Cerebellar cortex (tissue), 1 donor: ENCODE results near the gene KIAA0232.
"Not testable (repeated sequence)": the region's sequence is repeated elsewhere in the genome, so short reads cannot be mapped to it uniquely, and the experiment has no call there.

ENCODE experiments used
- DNase-seq: peaks from one replicate; pipeline ENCODE4 v3.0.0-alpha.2; 2015; ENCODE audit warnings: low spot score

KIAA0232 gene

GRCh38 chr4:6754481-6755087, 27.9 kb upstream of the KIAA0232 start:
- no peak for DNase-seq

GRCh38 chr4:6755088-6755753, 27.3 kb upstream of the KIAA0232 start:
- no peak for DNase-seq

- DNase-seq, result not testable (repeated sequence)
These were observed 26.2 kb upstream of the KIAA0232 start for GRCh38 chr4:6756345-6756744.

DNA sequence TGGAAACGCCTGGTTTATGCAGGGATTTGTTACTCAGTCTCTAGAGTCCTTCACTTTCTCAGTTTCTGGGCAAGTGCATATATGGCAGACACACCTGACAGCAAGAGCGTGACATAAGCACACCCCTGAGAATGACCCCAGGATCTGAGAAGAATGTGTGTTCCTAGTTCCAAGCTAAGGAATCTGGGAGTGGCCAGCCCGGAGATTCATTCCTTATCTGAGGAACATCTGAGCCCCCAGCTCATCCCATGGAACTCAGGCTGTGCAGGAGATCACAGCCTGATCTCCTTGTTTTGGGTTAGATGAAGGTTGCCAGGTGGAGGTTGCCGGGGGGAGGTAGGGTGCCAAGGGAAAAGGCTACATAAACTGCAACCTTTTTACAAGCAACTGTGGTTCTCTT, 23.8 kb upstream of the KIAA0232 start:
- no peak for DNase-seq

- DNase-seq, result no peak
These were observed 21.7 kb upstream of the KIAA0232 start for GRCh38 chr4:6760865-6761264.

DNA sequence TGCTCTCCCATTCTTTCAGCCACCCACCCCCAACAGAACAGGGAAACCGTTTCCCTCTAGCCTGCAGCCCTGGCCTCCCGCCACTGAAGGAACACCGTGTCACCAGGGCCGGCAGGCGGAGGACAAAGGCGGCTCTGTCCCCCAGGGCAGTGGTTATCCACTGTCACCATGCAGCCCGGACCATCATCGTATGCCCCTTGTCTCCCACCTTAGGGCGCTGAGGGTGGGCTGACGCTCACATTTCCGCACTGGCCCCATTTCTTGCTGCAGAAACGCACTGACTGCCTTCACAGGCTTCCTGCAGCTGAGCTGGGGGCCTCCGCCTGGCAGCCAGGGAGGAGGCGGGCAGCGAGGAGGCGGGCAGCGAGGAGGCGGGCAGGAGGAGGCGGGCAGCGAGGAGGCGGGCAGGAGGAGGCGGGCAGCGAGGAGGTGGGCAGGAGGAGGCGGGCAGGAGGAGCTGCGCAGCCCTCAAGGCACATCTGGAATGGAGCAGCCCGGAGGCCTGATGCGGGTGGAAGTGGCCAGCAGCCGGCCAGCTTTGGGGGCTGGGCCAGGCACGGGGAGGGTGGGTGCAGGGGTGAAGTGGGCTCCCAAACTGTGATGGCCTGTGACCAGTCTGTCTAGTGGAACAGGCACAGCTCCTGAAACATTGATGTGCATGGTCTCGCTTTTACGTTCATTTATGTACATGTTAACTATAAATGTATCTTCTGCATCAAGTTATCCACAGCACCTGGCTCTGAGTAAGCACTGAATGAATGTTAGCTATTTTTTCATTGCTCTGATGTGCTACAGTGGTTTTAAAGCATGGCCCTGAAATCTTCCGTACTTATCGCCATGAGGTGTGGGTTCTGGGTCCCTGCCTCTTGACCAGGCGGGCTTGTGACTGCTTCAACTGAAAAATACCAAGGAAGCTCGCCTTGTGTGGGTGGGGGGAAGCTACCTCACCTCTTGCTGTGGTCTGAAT, 20.6 kb upstream of the KIAA0232 start:
- DNase-seq, result no peak

- peak; percentile 25 for DNase-seq
These were observed 19.1 kb upstream of the KIAA0232 start for GRCh38 chr4:6763330-6763851.

- DNase-seq, result no peak
These were observed 17.4 kb upstream of the KIAA0232 start for GRCh38 chr4:6764976-6765620.

DNA sequence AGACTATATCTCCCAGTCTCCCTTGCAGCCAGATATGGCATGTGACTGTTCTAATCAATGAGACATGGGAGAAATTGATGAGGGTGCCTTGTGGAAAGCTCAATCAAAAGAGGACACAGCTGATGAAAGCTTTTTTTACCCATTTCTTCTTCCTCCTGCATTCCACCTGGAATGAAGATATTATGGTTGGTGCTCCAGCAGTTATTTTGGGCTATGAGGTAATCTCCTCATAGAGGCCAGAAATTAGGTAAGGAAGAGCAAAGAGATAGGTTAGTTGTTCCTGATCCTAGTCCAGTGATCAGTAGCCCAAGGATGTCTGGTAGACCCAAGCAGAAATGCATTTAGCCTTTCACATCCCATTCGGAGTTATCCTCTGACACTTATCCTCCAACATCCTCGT, 16.8 kb upstream of the KIAA0232 start:
- no peak for DNase-seq

DNA sequence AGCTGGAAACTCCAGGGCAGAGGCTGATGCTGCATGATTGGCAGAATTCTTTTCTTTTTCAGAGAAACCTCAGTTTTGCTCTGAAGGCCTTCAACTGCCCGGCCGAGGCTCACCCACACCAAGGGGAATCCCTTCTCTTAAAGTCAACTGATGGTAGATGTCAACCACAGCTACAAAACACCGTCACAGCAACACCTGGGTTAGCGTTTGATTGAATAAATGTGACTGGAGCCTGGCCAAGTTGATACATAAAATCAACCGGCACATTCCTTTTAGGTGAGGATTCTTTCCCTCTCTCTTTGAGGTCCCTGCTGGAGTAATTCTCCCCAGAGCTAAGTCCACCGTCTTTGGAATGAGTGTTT, 15.2 kb upstream of the KIAA0232 start:
- no peak for DNase-seq

GRCh38 chr4:6767748-6768538, 14.6 kb upstream of the KIAA0232 start:
- DNase-seq, result no peak

DNA sequence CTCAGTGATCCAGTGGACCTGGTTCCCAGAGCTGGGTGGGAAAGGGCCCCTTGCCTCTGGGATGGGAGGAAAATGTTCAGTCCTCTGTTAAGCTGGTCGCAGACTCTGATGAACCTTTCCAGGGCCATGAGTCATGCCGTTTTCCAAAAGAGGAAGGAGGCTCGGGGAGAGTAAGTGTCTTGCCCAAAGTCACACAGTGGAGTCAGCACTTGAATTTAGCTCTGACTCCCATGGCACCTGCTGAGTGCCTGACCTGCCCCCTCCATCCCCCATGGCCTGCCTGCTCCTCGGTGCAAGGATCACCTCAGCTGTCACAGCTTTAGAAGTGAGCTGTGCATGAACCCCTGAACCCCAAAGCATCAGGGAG, 14.0 kb upstream of the KIAA0232 start:
- DNase-seq, result no peak

- no peak for DNase-seq
These were observed 13.1 kb upstream of the KIAA0232 start for GRCh38 chr4:6769233-6769988.

DNA sequence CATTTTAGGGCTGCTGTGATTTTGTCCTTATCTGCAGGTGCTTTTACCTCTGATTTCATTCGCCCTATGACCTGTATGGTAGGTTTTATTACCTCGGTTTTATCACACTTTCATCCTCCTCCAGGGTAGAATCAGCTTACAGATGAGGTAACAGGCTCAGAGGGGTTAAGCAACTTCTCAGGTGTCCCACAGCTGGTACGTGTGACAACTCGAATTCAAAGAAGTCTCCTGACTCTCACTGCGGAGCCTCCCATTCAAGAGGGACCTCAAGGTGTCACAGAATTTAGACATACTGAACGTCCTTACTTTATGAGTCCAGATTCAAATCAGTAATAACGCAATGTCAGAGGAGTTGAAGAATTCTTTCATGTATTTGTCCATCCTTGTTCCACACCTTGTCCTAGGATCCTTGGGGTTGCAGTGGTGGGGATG, 12.5 kb upstream of the KIAA0232 start:
- DNase-seq, result no peak

- no peak for DNase-seq
These were observed 11.8 kb upstream of the KIAA0232 start for GRCh38 chr4:6770581-6771228.

GRCh38 chr4:6771229-6771671, 11.3 kb upstream of the KIAA0232 start:
- DNase-seq, result peak; percentile 63

DNA sequence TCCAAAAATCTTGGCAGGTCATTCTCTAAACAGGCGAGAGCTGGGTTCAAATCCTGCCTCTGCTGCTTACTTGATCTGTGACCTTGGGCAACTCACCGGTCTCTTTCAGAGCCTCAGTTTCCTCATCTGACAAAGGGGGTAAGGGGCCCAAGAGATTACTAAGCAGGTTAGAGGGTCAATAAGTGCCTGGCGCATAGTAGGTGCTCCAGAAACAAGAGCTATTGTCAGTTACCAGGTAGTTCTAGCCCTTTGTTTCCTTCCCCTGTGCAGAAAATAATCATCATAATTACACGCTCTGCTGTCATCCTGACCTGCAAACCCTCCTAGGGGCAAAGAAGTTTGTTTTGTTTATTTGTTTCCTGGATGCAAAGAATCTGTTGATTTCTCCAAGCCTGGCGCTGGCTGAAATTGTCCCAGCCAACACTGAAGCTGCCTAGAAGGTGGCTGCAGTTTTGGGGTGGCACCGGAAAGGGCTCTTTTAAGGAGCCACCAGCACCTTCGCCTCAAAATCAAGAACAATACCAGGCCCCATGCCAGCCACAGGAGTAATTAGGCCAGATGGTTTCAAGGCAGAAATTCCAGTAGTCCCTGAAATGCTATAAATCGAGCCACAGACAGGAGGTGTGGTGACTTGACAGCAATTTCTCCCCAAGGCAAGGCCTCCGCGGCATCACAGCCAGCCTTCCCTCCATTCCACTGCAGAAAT, 10.2 kb upstream of the KIAA0232 start:
- peak; percentile 34 for DNase-seq

DNA sequence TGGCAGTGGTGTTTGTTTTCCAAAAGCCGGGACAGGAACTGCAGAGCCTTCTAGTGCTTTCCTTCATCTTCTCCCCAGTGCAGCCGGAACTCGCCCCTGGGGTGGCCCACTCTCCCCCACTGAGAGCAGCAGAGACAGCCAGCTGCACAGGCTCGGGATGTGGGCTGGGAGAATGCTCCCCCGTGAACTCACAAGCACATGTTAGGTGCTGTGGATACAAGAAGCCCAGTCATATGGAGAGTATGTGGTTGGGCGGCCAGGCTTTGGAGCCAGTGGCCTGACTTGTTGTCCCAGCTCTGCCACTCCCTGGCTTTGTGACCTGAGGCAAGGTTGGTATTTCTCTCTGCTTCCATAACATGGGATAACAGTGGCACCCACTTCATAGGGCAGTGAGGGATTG, 9.4 kb upstream of the KIAA0232 start:
- DNase-seq, result no peak
